Endodermal cell (in vitro differentiated cells): Measurements from ENCODE around the gene CAMTA1. TPM values are rescaled to one million over a fixed set of nuclear protein-coding genes. Genes with fewer than 3 reads are reported as not detected.

ENCODE experiments used
- DNase-seq: peaks from one replicate; pipeline ENCODE4 v3.0.0-alpha.2; 2017
- H3K27ac ChIP-seq: 2 replicates; pipeline ENCODE4 v1.5.1; 2013; ENCODE audit warnings: mild to moderate bottlenecking, low read depth, low read length, moderate library complexity
- H3K27me3 ChIP-seq: 2 replicates; pipeline ENCODE4 v1.6.1; 2013; ENCODE audit warnings: mild to moderate bottlenecking, low read length, moderate library complexity; ENCODE audit not compliant: insufficient read depth, control insufficient read depth, poor library complexity, severe bottlenecking
- H3K36me3 ChIP-seq: 2 replicates; pipeline ENCODE4 v1.7.0; 2013; ENCODE audit warnings: mild to moderate bottlenecking, low read length, moderate library complexity; ENCODE audit not compliant: control insufficient read depth, insufficient read depth
- H3K4me1 ChIP-seq: one replicate; pipeline ENCODE4 v1.7.0; 2013; ENCODE audit warnings: low read length; ENCODE audit not compliant: control insufficient read depth, insufficient read depth
- H3K4me3 ChIP-seq: 2 replicates; pipeline ENCODE4 v1.5.1; 2013; ENCODE audit warnings: mild to moderate bottlenecking, low read length, moderate library complexity
- H3K9ac ChIP-seq: 2 replicates; pipeline ENCODE4 v1.6.1; 2013; ENCODE audit warnings: mild to moderate bottlenecking, low read length, moderate library complexity; ENCODE audit not compliant: poor library complexity, severe bottlenecking; ENCODE audit errors: extremely low read depth
- H3K9me3 ChIP-seq: 2 replicates; pipeline ENCODE4 v1.6.1; 2013; ENCODE audit warnings: mild to moderate bottlenecking, low read length, moderate library complexity; ENCODE audit not compliant: control insufficient read depth
- H3K27ac Mint-ChIP-seq: 2 replicates; pipeline ENCODE4 v1.8.0; 2020; ENCODE audit warnings: mixed read lengths
- H3K27me3 Mint-ChIP-seq: 2 replicates; pipeline ENCODE4 v1.8.0; 2021; ENCODE audit warnings: mild to moderate bottlenecking, mixed read lengths; ENCODE audit not compliant: insufficient read depth
- H3K36me3 Mint-ChIP-seq: 2 replicates; pipeline ENCODE4 v1.8.0; 2020; ENCODE audit warnings: low read depth, mixed read lengths
- H3K4me1 Mint-ChIP-seq: 2 replicates; pipeline ENCODE4 v1.8.0; 2020; ENCODE audit warnings: mixed read lengths
- H3K4me3 Mint-ChIP-seq: 2 replicates; pipeline ENCODE4 v1.8.0; 2020; ENCODE audit warnings: mild to moderate bottlenecking, moderate library complexity, mixed read lengths
- H3K9me3 Mint-ChIP-seq: 2 replicates; pipeline ENCODE4 v1.8.0; 2020; ENCODE audit warnings: mild to moderate bottlenecking, mixed read lengths
- CTCF ChIP-seq: fragments of 200-600 bp; sonication (generic); conservative IDR thresholded peaks from 2 replicates; pipeline ENCODE4 v1.5.0; 2021; ENCODE audit warnings: antibody characterized with exemption, mild to moderate bottlenecking
- WGBS, 2 experiments: methylation state at CpG; one replicate each; pipeline versions ENCODE4 v1.1.5 to v1.1.7; 2013; ENCODE audit warnings: missing lambda C conversion rate in 2 of 2, mixed read lengths in 1 of 2; ENCODE audit not compliant: insufficient coverage in 1 of 2, insufficient read length in 1 of 2; 5-methylcytosine and 5-hydroxymethylcytosine counted together
- total RNA-seq, 2 donors: library from RNA; stranded (reverse); fragmentation: NEBNext Ultra II Directional in 1 of 2; extraction: Animal tissue kit (Norgen Biotek cat#: 25700) in 1 of 2; gene quantifications; 2 replicates in 1 of 2; 3 replicates in 1 of 2; pipeline ENCODE4 v1.2.1, GENCODE V29; 2021

Gene CAMTA1
- total RNA-seq, 2 donors from 2014 or later = 123 to 137 TPM

GRCh38 chr1:7535934-7536878 lies 751.0 kb downstream of the CAMTA1 start:
- no peaks in the 10 kb centered on the region for H3K9me3 ChIP-seq
- 51 to 58% methylated on average over 20 to 23 of the region's 23 CpGs for WGBS, 2 experiments
- Mint-ChIP-seq H3K27me3 (peaks cover 9% of the 10 kb centered on the region), H3K36me3 (no peaks in the 10 kb centered on the region), H3K9me3 (no peaks in the 10 kb centered on the region), H3K4me3 (no peak overlapping the region), H3K4me1 (peaks cover 14% of the 10 kb centered on the region), H3K27ac (no peak overlapping the region)
- no peak overlapping the region for H3K27ac ChIP-seq
- H3K9ac ChIP-seq = no peak overlapping the region
- no peaks in the 10 kb centered on the region for H3K36me3 ChIP-seq
- H3K27me3 ChIP-seq = no peaks in the 10 kb centered on the region
- no peaks in the 10 kb centered on the region for H3K4me1 ChIP-seq
- no peak for TF ChIP-seq CTCF
- no peak overlapping the region for H3K4me3 ChIP-seq
- DNase-seq = peak; percentile 80

GRCh38 chr1:7536891-7537591 lies 751.8 kb downstream of the CAMTA1 start:
- Mint-ChIP-seq H3K36me3 (no peaks in the 10 kb centered on the region), H3K4me3 (no peak overlapping the region), H3K27ac (no peak overlapping the region), H3K27me3 (peaks cover 9% of the 10 kb centered on the region), H3K9me3 (no peaks in the 10 kb centered on the region), H3K4me1 (peaks cover 14% of the 10 kb centered on the region)
- no peaks in the 10 kb centered on the region for H3K36me3 ChIP-seq
- H3K9me3 ChIP-seq = no peaks in the 10 kb centered on the region
- H3K27me3 ChIP-seq = no peaks in the 10 kb centered on the region
- 75 to 78% methylated on average over 13 to 20 of the region's 20 CpGs for WGBS, 2 experiments
- no peak overlapping the region for H3K27ac ChIP-seq
- no peak for TF ChIP-seq CTCF
- peak; percentile 70 for DNase-seq
- H3K4me3 ChIP-seq = no peak overlapping the region
- no peak overlapping the region for H3K9ac ChIP-seq
- H3K4me1 ChIP-seq = no peaks in the 10 kb centered on the region

- peaks cover 14% of the 10 kb centered on the region for H3K4me1 Mint-ChIP-seq
- no peak overlapping the region for H3K27ac ChIP-seq
- H3K4me3 Mint-ChIP-seq = no peak overlapping the region
- TF ChIP-seq CTCF = no peak
- H3K36me3 Mint-ChIP-seq = no peaks in the 10 kb centered on the region
- DNase-seq = peak; percentile 67
- peaks cover 9% of the 10 kb centered on the region for H3K27me3 Mint-ChIP-seq
- no peaks in the 10 kb centered on the region for H3K4me1 ChIP-seq
- H3K27me3 ChIP-seq = no peaks in the 10 kb centered on the region
- H3K36me3 ChIP-seq = no peaks in the 10 kb centered on the region
- 82 to 86% methylated on average over 6 of the region's 6 CpGs for WGBS, 2 experiments
- no peaks in the 10 kb centered on the region for H3K9me3 Mint-ChIP-seq
- no peak overlapping the region for H3K9ac ChIP-seq
- no peak overlapping the region for H3K27ac Mint-ChIP-seq
- H3K9me3 ChIP-seq = no peaks in the 10 kb centered on the region
- no peak overlapping the region for H3K4me3 ChIP-seq
Measured at GRCh38 chr1:7538033-7538432, 752.8 kb downstream of the CAMTA1 start.
